Common myeloid progenitor, CD34-positive (primary cell): Measurements from ENCODE around the gene TRABD2B.

ENCODE experiments used
- CTCF ChIA-PET: fragments of 350-600 bp; sonication (Branson Sonifier 250); formaldehyde crosslinking; loops from one replicate; lab custom pipeline; 2021; ENCODE audit warnings: antibody characterized with exemption; lab: Charles Lee
- POLR2A ChIA-PET: fragments of 350-600 bp; sonication (Branson Sonifier 250); formaldehyde crosslinking; loops from one replicate; lab custom pipeline; 2021; ENCODE audit warnings: antibody characterized with exemption; lab: Charles Lee
- DNase-seq, 3 donors: peaks; one replicate each; pipeline versions ENCODE4 v3.0.0 to v3.0.0-alpha.2; 2013
- H3K27ac ChIP-seq, 2 experiments: 1 replicate in 1 of 2; 2 replicates in 1 of 2; pipeline ENCODE4 v1.7.0; 2013; ENCODE audit warnings: inconsistent platforms in 2 of 2, low read length in 2 of 2, mild to moderate bottlenecking in 2 of 2, low read depth in 1 of 2, moderate library complexity in 1 of 2; ENCODE audit not compliant: severe bottlenecking in 2 of 2, insufficient read depth in 1 of 2, poor library complexity in 1 of 2
- H3K27me3 ChIP-seq, 5 experiments: replicated peaks in 2 of 5; 1 replicate in 3 of 5; 2 replicates in 2 of 5; pipeline versions ENCODE4 v1.6.1 to v1.7.0; 2013; ENCODE audit warnings: low read length in 4 of 5, mild to moderate bottlenecking in 2 of 5, moderate library complexity in 2 of 5, inconsistent platforms in 1 of 5; ENCODE audit not compliant: insufficient read depth in 5 of 5, control insufficient read depth in 4 of 5
- H3K36me3 ChIP-seq, 4 experiments: 1 replicate in 2 of 4; 2 replicates in 2 of 4; pipeline versions ENCODE4 v1.6.1 to v1.7.0; 2013; ENCODE audit warnings: low read length in 3 of 4, control low read depth in 1 of 4, mild to moderate bottlenecking in 1 of 4; ENCODE audit not compliant: control insufficient read depth in 4 of 4, insufficient read depth in 4 of 4
- H3K4me1 ChIP-seq, 4 experiments: 1 replicate in 3 of 4; 2 replicates in 1 of 4; pipeline versions ENCODE4 v1.6.1 to v1.7.1; 2013; ENCODE audit warnings: low read length in 3 of 4, mild to moderate bottlenecking in 3 of 4, control low read depth in 1 of 4, inconsistent platforms in 1 of 4, moderate library complexity in 1 of 4; ENCODE audit not compliant: control insufficient read depth in 4 of 4, insufficient read depth in 4 of 4; ENCODE audit errors: control extremely low read depth in 1 of 4
- H3K4me3 ChIP-seq, 7 experiments: 1 replicate in 4 of 7; 2 replicates in 3 of 7; pipeline versions ENCODE4 v1.5.1 to v1.7.0; 2013; ENCODE audit warnings: mild to moderate bottlenecking in 7 of 7, low read length in 6 of 7, moderate library complexity in 6 of 7, inconsistent platforms in 2 of 7, low read depth in 2 of 7, control low read depth in 1 of 7; ENCODE audit not compliant: insufficient read depth in 4 of 7, control insufficient read depth in 1 of 7; ENCODE audit errors: extremely low read depth in 1 of 7
- H3K9me3 ChIP-seq, 5 experiments: 1 replicate in 4 of 5; 2 replicates in 1 of 5; pipeline versions ENCODE4 v1.6.1 to v1.7.1; 2013; ENCODE audit warnings: low read length in 4 of 5, mild to moderate bottlenecking in 2 of 5, inconsistent platforms in 1 of 5, low read depth in 1 of 5, moderate library complexity in 1 of 5; ENCODE audit not compliant: control insufficient read depth in 4 of 5, insufficient read depth in 2 of 5; ENCODE audit errors: control extremely low read depth in 1 of 5
- WGBS: methylation state at CpG from one replicate; pipeline ENCODE4 v1.1.5; 2013; ENCODE audit not compliant: insufficient coverage; 5-methylcytosine and 5-hydroxymethylcytosine counted together

The TRABD2B gene

GRCh38 chr1:47742890-47743760 lies 254.1 kb downstream of the TRABD2B start:
- no peak for DNase-seq
- Histone ChIP-seq H3K27me3 (peaks cover 0 to 19% (median 0%) of the 10 kb centered on the region in 5 experiments), H3K9me3 (peaks cover 0 to 8% (median 0%) of the 10 kb centered on the region in 5 experiments), H3K27ac (no peak overlapping the region), H3K36me3 (no peaks in the 10 kb centered on the region), H3K4me1 (no peaks in the 10 kb centered on the region), H3K4me3 (no peak overlapping the region)
- ChIA-PET CTCF (interaction anchor here (0.5 kb wide), 1 partner anchor 13 kb away, joined by 3 read pairs; no protein-coding TSS in a partner anchor), POLR2A (no interaction called here)
- 89% methylated on average over 7 of the region's 9 CpGs for WGBS

GRCh38 chr1:47738560-47739182 lies 258.5 kb downstream of the TRABD2B start:
- Histone ChIP-seq H3K27me3 (peaks cover 0 to 21% (median 8%) of the 10 kb centered on the region in 5 experiments), H3K36me3 (no peaks in the 10 kb centered on the region), H3K9me3 (peaks cover 0 to 12% (median 0%) of the 10 kb centered on the region in 5 experiments), H3K4me3 (no peak overlapping the region), H3K27ac (no peak overlapping the region), H3K4me1 (no peaks in the 10 kb centered on the region)
- ChIA-PET POLR2A (no interaction called here), CTCF (interaction anchor here (0.9 to 2.1 kb wide), 6 partner anchors 9 to 308 kb away, joined by 3 to 7 read pairs (median 4); no protein-coding TSS in a partner anchor)
- WGBS = 56% methylated on average over 4 of the region's 8 CpGs
- DNase-seq = no peak

GRCh38 chr1:47732489-47732888 lies 264.7 kb downstream of the TRABD2B start:
- WGBS = 98% methylated on average over 4 of the region's 4 CpGs
- H3K4me1 ChIP-seq = no peaks in the 10 kb centered on the region
- no peak overlapping the region for H3K27ac ChIP-seq
- H3K27me3 ChIP-seq = peaks cover 4 to 11% (median 6%) of the 10 kb centered on the region in 5 experiments
- H3K9me3 ChIP-seq = no peaks in the 10 kb centered on the region
- H3K4me3 ChIP-seq = no peak overlapping the region
- CTCF ChIA-PET = no interaction called here
- POLR2A ChIA-PET = no interaction called here
- H3K36me3 ChIP-seq = no peaks in the 10 kb centered on the region
- no peak for DNase-seq

- peaks cover 0 to 9% (median 4%) of the 10 kb centered on the region in 5 experiments for H3K27me3 ChIP-seq
- H3K36me3 ChIP-seq = no peaks in the 10 kb centered on the region
- POLR2A ChIA-PET = no interaction called here
- no peak overlapping the region for H3K27ac ChIP-seq
- no peak overlapping the region for H3K4me3 ChIP-seq
- WGBS = 96% methylated on average over 7 of the region's 8 CpGs
- H3K4me1 ChIP-seq = no peaks in the 10 kb centered on the region
- no peaks in the 10 kb centered on the region for H3K9me3 ChIP-seq
- no peak for DNase-seq
- CTCF ChIA-PET = no interaction called here
These were observed 265.5 kb downstream of the TRABD2B start for GRCh38 chr1:47731730-47732129.

- 92% methylated on average over 1 of the region's 2 CpGs for WGBS
- DNase-seq = no peak
- Histone ChIP-seq H3K9me3 (no peaks in the 10 kb centered on the region), H3K27ac (no peak overlapping the region), H3K36me3 (no peaks in the 10 kb centered on the region), H3K4me3 (no peak overlapping the region), H3K27me3 (peaks cover 2 to 15% (median 12%) of the 10 kb centered on the region in 5 experiments), H3K4me1 (peaks cover 0 to 15% (median 8%) of the 10 kb centered on the region in 4 experiments)
- POLR2A ChIA-PET = no interaction called here
- CTCF ChIA-PET = interaction anchor here (1.0 to 1.4 kb wide), 2 partner anchors 9 to 10 kb away, joined by 3 read pairs; no protein-coding TSS in a partner anchor
These were observed 267.5 kb downstream of the TRABD2B start for GRCh38 chr1:47729685-47730084.

GRCh38 chr1:47727697-47728085 lies 269.5 kb downstream of the TRABD2B start:
- H3K27me3 ChIP-seq = peaks cover 0 to 35% (median 23%) of the 10 kb centered on the region in 5 experiments
- WGBS = 97% methylated on average over 4 of the region's 5 CpGs

More at GRCh38 chr1:47727697-47728085, 269.5 kb downstream of the TRABD2B start:
- H3K4me1 ChIP-seq = peaks cover 0 to 26% (median 10%) of the 10 kb centered on the region in 4 experiments
- ChIA-PET POLR2A (no interaction called here), CTCF (interaction anchor here (0.9 to 3.9 kb wide), 8 partner anchors 10 to 339 kb away, joined by 3 to 43 read pairs (median 6); no protein-coding TSS in a partner anchor)
- no peak for DNase-seq
- no peak overlapping the region for H3K27ac ChIP-seq
- H3K36me3 ChIP-seq = no peaks in the 10 kb centered on the region
- H3K9me3 ChIP-seq = no peaks in the 10 kb centered on the region
- H3K4me3 ChIP-seq = no peak overlapping the region
